ENCODE results near the gene MCRIP1.

- peak; percentile 85 for TF ChIP-seq POLR2A (IDR thresholded peaks at IDR 0.05; ENCODE audit: low read depth, low read length)
- TF ChIP-seq TAF1 (IDR thresholded peaks at IDR 0.05; ENCODE audit: borderline replicate concordance, low read depth, low read length), result peak; percentile 73
Observed at GRCh38 chr17:81860756-81861568, 27.9 kb upstream of the MCRIP1 start.

Data from GM12892 (cell line).